Gastroesophageal sphincter (tissue), 3 donors: ENCODE data around the gene DOCK2.

Source experiments
- CTCF ChIP-seq, 4 experiments: fragments of 200-600 bp in 2 of 4; fragments of 450-650 bp in 2 of 4; sonication (generic) in 1 of 4; IDR thresholded peaks; one replicate each; pipeline ENCODE4 v1.5.1; 2017 to 2019; ENCODE audit warnings: antibody characterized with exemption in 4 of 4, mild to moderate bottlenecking in 2 of 4, moderate library complexity in 2 of 4
- EP300 ChIP-seq: sonication (generic); formaldehyde crosslinking; IDR thresholded peaks from one replicate; pipeline ENCODE4 v1.6.1; 2017; ENCODE audit warnings: antibody characterized with exemption, mild to moderate bottlenecking
- POLR2A ChIP-seq, 2 donors: fragments of 450-650 bp; IDR thresholded peaks; one replicate each; pipeline ENCODE4 v1.6.1; 2017; ENCODE audit warnings: antibody characterized with exemption in 2 of 2, mild to moderate bottlenecking in 2 of 2, moderate library complexity in 1 of 2
- POLR2AphosphoS5 ChIP-seq: sonication (generic); formaldehyde crosslinking; IDR thresholded peaks from one replicate; pipeline ENCODE4 v1.6.1; 2017; ENCODE audit warnings: antibody characterized with exemption

DNA sequence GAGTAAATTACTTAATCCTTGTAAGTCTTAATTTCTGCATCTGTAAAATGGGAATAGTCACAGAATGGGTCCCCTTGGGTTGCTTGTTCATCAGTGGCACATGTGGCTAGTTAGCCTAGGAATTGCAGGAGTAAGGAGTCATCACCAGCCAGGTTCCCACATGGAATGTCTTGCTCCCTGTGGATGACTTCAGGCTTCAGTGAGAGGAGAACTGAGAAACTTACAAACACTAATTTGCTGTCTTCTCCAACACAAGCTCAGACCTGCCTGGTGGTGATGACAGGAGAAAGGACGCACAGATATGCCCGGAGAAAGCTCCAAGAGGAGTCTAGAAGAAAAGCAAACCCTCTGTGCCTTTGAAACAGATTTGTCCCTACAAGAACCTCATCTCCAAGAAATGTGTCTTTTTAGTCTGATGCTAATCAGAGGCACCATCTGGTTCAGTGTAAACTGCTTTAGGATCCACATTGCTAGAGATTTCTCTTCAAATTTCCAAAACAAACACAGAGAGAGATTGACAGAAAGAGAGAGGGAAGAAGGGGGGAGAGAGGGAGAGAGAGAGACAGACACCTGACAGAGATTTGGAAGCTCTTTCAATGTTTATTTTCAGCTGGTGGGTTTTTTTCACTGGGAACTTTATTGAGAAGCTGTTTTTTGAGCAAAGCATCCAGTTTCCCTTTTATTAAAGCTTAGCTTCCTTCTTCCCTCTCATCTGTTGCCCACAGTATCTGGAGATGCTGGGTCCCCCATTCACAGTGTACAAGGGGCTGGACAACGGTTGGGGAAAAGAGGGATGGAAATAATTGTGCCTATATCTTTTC lies 128.3 kb downstream of the DOCK2 start:
- no peak for TF ChIP-seq POLR2AphosphoS5
- no peak for TF ChIP-seq POLR2A (IDR thresholded peaks at IDR 0.05)
- no peak for TF ChIP-seq CTCF (IDR thresholded peaks at IDR 0.05)
- no peak for TF ChIP-seq EP300
